Measurements from ENCODE around the gene SLC24A3. TPM values are rescaled to one million over a fixed set of nuclear protein-coding genes. Genes with fewer than 3 reads are reported as not detected.

The SLC24A3 gene
- total and polyA plus RNA-seq, 2 experiments from 2014 or later, result 0.81 to 2.5 TPM

- TF ChIP-seq ZNF462 (CRISPR knock-in tag; IDR thresholded peaks at IDR 0.05), result no peak
- no peak for TF ChIP-seq POLR2AphosphoS5 (IDR thresholded peaks at IDR 0.05; ENCODE audit: low read depth)
- TF ChIP-seq ZNF114 (CRISPR knock-in tag; IDR thresholded peaks at IDR 0.05), result no peak
- no peak for TF ChIP-seq ETS1 (IDR thresholded peaks at IDR 0.05)
- TF ChIP-seq ZNF331 (CRISPR knock-in tag; IDR thresholded peaks at IDR 0.05; ENCODE audit: low read depth), result no peak
- no peak for TF ChIP-seq REST (IDR thresholded peaks at IDR 0.05; ENCODE audit: unreplicated experiment)
- TF ChIP-seq EZH2phosphoT487 (IDR thresholded peaks at IDR 0.05; ENCODE audit: unreplicated experiment), result no peak
- TF ChIP-seq STAT1 (IDR thresholded peaks at IDR 0.05; ENCODE audit: unreplicated experiment), result no peak
These were observed 221.2 kb downstream of the SLC24A3 start (continued) for GRCh38 chr20:19433371-19434350.
